Ovary (tissue), 9 donors: ENCODE data around the gene TXNIP. TPM values are rescaled to one million over a fixed set of nuclear protein-coding genes. Genes with fewer than 3 reads are reported as not detected.

Source experiments
- DNase-seq, 5 donors: peaks; one replicate each; pipeline ENCODE4 v3.0.0-alpha.2; 2019 to 2020
- H3K27ac ChIP-seq, 2 donors: fragments of 200-600 bp; one replicate each; pipeline versions ENCODE4 v1.5.1 to v1.8.0; 2019 to 2022
- H3K27me3 ChIP-seq: fragments of 200-600 bp; one replicate; pipeline ENCODE4 v1.8.0; 2022
- H3K36me3 ChIP-seq: fragments of 200-600 bp; sonication (generic); one replicate; pipeline ENCODE4 v1.5.1; 2019
- H3K4me1 ChIP-seq: one replicate; pipeline ENCODE4 v1.8.1; 2013; ENCODE audit warnings: mild to moderate bottlenecking, moderate library complexity; ENCODE audit not compliant: insufficient read depth
- H3K4me3 ChIP-seq: fragments of 200-600 bp; sonication (generic); one replicate; pipeline ENCODE4 v1.5.1; 2017
- H3K9me3 ChIP-seq, 2 donors: fragments of 200-600 bp in 1 of 2; sonication (generic) in 1 of 2; one replicate each; pipeline versions ENCODE4 v1.5.1 to v1.8.1; 2013 to 2019; ENCODE audit warnings: mild to moderate bottlenecking in 1 of 2, moderate library complexity in 1 of 2
- CTCF ChIP-seq, 3 donors: fragments of 450-650 bp in 2 of 3; fragments of 200-600 bp in 1 of 3; IDR thresholded peaks; one replicate each; pipeline versions ENCODE4 v1.5.1 to v1.8.0; 2016 to 2022; ENCODE audit warnings: antibody characterized with exemption in 3 of 3, mild to moderate bottlenecking in 1 of 3
- EP300 ChIP-seq: sonication (generic); formaldehyde crosslinking; IDR thresholded peaks from one replicate; pipeline ENCODE4 v1.6.1; 2017; ENCODE audit warnings: antibody characterized with exemption
- POLR2A ChIP-seq: fragments of 450-650 bp; IDR thresholded peaks from one replicate; pipeline ENCODE4 v1.6.1; 2017; ENCODE audit warnings: antibody characterized with exemption, mild to moderate bottlenecking, moderate library complexity
- WGBS, 3 donors: extraction: QIAGEN DNeasy Blood & Tissue Kit in 1 of 3; methylation state at CpG; one replicate each; pipeline versions ENCODE4 v1.1.5 to v1.1.7; 2013 to 2017; 5-methylcytosine and 5-hydroxymethylcytosine counted together
- intact Hi-C, 4 donors: fragments of 100-400 bp; cut with DNase I; formaldehyde crosslinking; loops; one replicate each; pipeline versions ENCODE4 v1.11.0 to v1.15.1; 2022 to 2023
- polyA plus RNA-seq, 2 donors: library from polyadenylated mRNA; stranded (reverse); fragments of 200-250 nt in 1 of 2; fragments of 350-450 nt in 1 of 2; fragmentation: Illumina TruSeq in 1 of 2; extraction: RNeasy Lipid Tissue Mini Kit (QIAGEN cat#74804) in 1 of 2; gene quantifications; one replicate each; pipeline ENCODE4 v1.2.3, GENCODE V29; 2013 to 2014
- total RNA-seq, 7 donors: library from RNA; depleted of rRNA in 2 of 7; stranded (reverse); fragments of >200 nt in 2 of 7; fragmentation: NEBNext Ultra II Directional in 3 of 7; extraction: Animal tissue kit (Norgen Biotek cat#: 25700) in 3 of 7; gene quantifications; one replicate each; pipeline versions ENCODE4 v1.1.0 to v1.2.4, GENCODE V29; 2016 to 2023
- donor health status: DM: no; HTN: no; CAD: no; lungs with moderate emphysema.
- donor health status: DM: no; HTN: no; CAD: no.
- donor health status: Bipolar disorder and iron deficiency.
- donor health status: DM: yes; HTN: yes; CAD: no.
- donor health status: DM: no; HTN: no; CAD: no.
- donor health status: DM: yes; HTN: yes; CAD: no.

Gene TXNIP
- total and polyA plus RNA-seq, 9 donors, result 335 to 1,406 (median 617) TPM

- Histone ChIP-seq H3K27me3 (no peaks in the 10 kb centered on the region), H3K4me3 (no peak overlapping the region), H3K36me3 (no peaks in the 10 kb centered on the region), H3K27ac (peak overlapping the region in 1 of 2 donors; percentile 98), H3K9me3 (no peaks in the 10 kb centered on the region), H3K4me1 (peaks cover 6% of the 10 kb centered on the region)
- TF ChIP-seq EP300, result no peak
- intact Hi-C loops, result no loop called here
- no peak for DNase-seq
Measured at GRCh38 chr1:145958734-145959133, 37.6 kb downstream of the TXNIP start.

- WGBS, 3 donors, result 0% methylated on average over 52 to 60 of the region's 60 CpGs
- Histone ChIP-seq H3K27me3 (no peaks in the 10 kb centered on the region), H3K27ac (peak within 1 kb of the TSS; percentile 83 to 98), H3K4me1 (peaks cover 6% of the 10 kb centered on the region), H3K9me3 (no peaks in the 10 kb centered on the region), H3K4me3 (peak within 1 kb of the TSS; percentile 86), H3K36me3 (no peaks in the 10 kb centered on the region)
- peak; percentile 95 to 96 (median 96) for DNase-seq
- intact Hi-C loops, result no loop called here
- TF ChIP-seq EP300, result peak; percentile 46
- TF ChIP-seq POLR2A, result peak; percentile 86
- TF ChIP-seq CTCF (IDR thresholded peaks at IDR 0.05), result no peak
Measured at GRCh38 chr1:145957443-145958319, 38.7 kb downstream of the TXNIP start, which contains the start of gene LIX1L. Gene LIX1L, minus strand, starts transcription at chr1:145958017. Its CDS starts 90 bp downstream, at chr1:145957927.

GRCh38 chr1:145956781-145957442, 39.5 kb downstream of the TXNIP start:
- Histone ChIP-seq H3K9me3 (no peaks in the 10 kb centered on the region), H3K36me3 (no peaks in the 10 kb centered on the region), H3K27ac (peak overlapping the region; percentile 83 to 98), H3K4me3 (peak overlapping the region; percentile 86), H3K27me3 (no peaks in the 10 kb centered on the region), H3K4me1 (peaks cover 8% of the 10 kb centered on the region)
- intact Hi-C loops, result no loop called here
- 0 to 2% (median 0%) methylated on average over 3 of the region's 3 CpGs for WGBS, 3 donors
- TF ChIP-seq POLR2A, result no peak
- TF ChIP-seq CTCF (IDR thresholded peaks at IDR 0.05), result peak in 1 of 3 donors; percentile 18
- TF ChIP-seq EP300, result no peak
- peak; percentile 61 to 78 (median 72) for DNase-seq

GRCh38 chr1:145956361-145956760, 40.0 kb downstream of the TXNIP start:
- peak overlapping the region; percentile 83 to 98 for H3K27ac ChIP-seq
- H3K4me1 ChIP-seq, result peaks cover 7% of the 10 kb centered on the region
- TF ChIP-seq EP300, result no peak
- no peaks in the 10 kb centered on the region for H3K27me3 ChIP-seq
- peak overlapping the region; percentile 86 for H3K4me3 ChIP-seq
- DNase-seq, result no peak
- intact Hi-C loops, result no loop called here
- no peaks in the 10 kb centered on the region for H3K36me3 ChIP-seq
- no peaks in the 10 kb centered on the region for H3K9me3 ChIP-seq

- peaks cover 8% of the 10 kb centered on the region for H3K4me1 ChIP-seq
Measured at GRCh38 chr1:145955436-145955835, 40.9 kb downstream of the TXNIP start.

More at GRCh38 chr1:145955436-145955835, 40.9 kb downstream of the TXNIP start:
- 3 to 8% (median 3%) methylated on average over 2 of the region's 2 CpGs for WGBS, 3 donors
- no peaks in the 10 kb centered on the region for H3K36me3 ChIP-seq
- H3K27me3 ChIP-seq, result no peaks in the 10 kb centered on the region
- no peaks in the 10 kb centered on the region for H3K9me3 ChIP-seq
- DNase-seq, result no peak
- TF ChIP-seq POLR2A (no peak), CTCF (IDR thresholded peaks at IDR 0.05) (no peak)
- H3K4me3 ChIP-seq, result no peak overlapping the region
- intact Hi-C loops, result no loop called here
- no peak overlapping the region for H3K27ac ChIP-seq
